RCC 7860 (cell line): ENCODE data around the gene TNF.

Experiments
- DNase-seq: peaks from one replicate; pipeline ENCODE4 v3.0.0-alpha.2; 2015; ENCODE audit warnings: low spot score
- FAIRE-seq: peaks from 2 replicates; lab custom pipeline; 2012; peaks lifted over from hg19 to GRCh38; lab: Jason Lieb, UNC

Gene TNF

DNA sequence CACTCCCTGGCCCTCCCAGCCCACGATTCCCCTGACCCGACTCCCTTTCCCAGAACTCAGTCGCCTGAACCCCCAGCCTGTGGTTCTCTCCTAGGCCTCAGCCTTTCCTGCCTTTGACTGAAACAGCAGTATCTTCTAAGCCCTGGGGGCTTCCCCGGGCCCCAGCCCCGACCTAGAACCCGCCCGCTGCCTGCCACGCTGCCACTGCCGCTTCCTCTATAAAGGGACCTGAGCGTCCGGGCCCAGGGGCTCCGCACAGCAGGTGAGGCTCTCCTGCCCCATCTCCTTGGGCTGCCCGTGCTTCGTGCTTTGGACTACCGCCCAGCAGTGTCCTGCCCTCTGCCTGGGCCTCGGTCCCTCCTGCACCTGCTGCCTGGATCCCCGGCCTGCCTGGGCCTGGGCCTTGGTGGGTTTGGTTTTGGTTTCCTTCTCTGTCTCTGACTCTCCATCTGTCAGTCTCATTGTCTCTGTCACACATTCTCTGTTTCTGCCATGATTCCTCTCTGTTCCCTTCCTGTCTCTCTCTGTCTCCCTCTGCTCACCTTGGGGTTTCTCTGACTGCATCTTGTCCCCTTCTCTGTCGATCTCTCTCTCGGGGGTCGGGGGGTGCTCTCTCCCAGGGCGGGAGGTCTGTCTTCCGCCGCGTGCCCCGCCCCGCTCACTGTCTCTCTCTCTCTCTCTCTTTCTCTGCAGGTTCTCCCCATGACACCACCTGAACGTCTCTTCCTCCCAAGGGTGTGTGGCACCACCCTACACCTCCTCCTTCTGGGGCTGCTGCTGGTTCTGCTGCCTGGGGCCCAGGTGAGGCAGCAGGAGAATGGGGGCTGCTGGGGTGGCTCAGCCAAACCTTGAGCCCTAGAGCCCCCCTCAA, 3.1 kb upstream of the TNF start, which contains the start of gene LTA:
LTA (plus strand) TSS at position 249 of the 871 bp plus-strand sequence; CDS start at position 703, 454 bp downstream.
- no peak for DNase-seq
- FAIRE-seq = no peak

DNA sequence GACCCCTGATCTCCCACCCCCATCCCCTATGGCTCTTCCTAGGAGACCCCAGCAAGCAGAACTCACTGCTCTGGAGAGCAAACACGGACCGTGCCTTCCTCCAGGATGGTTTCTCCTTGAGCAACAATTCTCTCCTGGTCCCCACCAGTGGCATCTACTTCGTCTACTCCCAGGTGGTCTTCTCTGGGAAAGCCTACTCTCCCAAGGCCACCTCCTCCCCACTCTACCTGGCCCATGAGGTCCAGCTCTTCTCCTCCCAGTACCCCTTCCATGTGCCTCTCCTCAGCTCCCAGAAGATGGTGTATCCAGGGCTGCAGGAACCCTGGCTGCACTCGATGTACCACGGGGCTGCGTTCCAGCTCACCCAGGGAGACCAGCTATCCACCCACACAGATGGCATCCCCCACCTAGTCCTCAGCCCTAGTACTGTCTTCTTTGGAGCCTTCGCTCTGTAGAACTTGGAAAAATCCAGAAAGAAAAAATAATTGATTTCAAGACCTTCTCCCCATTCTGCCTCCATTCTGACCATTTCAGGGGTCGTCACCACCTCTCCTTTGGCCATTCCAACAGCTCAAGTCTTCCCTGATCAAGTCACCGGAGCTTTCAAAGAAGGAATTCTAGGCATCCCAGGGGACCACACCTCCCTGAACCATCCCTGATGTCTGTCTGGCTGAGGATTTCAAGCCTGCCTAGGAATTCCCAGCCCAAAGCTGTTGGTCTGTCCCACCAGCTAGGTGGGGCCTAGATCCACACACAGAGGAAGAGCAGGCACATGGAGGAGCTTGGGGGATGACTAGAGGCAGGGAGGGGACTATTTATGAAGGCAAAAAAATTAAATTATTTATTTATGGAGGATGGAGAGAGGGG, 1.9 kb upstream of the TNF start:
- FAIRE-seq (no peak), DNase-seq (no peak)

DNA sequence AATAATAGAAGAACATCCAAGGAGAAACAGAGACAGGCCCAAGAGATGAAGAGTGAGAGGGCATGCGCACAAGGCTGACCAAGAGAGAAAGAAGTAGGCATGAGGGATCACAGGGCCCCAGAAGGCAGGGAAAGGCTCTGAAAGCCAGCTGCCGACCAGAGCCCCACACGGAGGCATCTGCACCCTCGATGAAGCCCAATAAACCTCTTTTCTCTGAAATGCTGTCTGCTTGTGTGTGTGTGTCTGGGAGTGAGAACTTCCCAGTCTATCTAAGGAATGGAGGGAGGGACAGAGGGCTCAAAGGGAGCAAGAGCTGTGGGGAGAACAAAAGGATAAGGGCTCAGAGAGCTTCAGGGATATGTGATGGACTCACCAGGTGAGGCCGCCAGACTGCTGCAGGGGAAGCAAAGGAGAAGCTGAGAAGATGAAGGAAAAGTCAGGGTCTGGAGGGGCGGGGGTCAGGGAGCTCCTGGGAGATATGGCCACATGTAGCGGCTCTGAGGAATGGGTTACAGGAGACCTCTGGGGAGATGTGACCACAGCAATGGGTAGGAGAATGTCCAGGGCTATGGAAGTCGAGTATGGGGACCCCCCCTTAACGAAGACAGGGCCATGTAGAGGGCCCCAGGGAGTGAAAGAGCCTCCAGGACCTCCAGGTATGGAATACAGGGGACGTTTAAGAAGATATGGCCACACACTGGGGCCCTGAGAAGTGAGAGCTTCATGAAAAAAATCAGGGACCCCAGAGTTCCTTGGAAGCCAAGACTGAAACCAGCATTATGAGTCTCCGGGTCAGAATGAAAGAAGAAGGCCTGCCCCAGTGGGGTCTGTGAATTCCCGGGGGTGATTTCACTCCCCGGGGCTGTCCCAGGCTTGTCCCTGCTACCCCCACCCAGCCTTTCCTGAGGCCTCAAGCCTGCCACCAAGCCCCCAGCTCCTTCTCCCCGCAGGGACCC, 981 bp upstream of the TNF start:
- FAIRE-seq = no peak
- DNase-seq = no peak

DNA sequence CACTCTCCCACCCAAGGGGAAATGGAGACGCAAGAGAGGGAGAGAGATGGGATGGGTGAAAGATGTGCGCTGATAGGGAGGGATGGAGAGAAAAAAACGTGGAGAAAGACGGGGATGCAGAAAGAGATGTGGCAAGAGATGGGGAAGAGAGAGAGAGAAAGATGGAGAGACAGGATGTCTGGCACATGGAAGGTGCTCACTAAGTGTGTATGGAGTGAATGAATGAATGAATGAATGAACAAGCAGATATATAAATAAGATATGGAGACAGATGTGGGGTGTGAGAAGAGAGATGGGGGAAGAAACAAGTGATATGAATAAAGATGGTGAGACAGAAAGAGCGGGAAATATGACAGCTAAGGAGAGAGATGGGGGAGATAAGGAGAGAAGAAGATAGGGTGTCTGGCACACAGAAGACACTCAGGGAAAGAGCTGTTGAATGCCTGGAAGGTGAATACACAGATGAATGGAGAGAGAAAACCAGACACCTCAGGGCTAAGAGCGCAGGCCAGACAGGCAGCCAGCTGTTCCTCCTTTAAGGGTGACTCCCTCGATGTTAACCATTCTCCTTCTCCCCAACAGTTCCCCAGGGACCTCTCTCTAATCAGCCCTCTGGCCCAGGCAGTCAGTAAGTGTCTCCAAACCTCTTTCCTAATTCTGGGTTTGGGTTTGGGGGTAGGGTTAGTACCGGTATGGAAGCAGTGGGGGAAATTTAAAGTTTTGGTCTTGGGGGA, 754 bp downstream of the TNF start:
- FAIRE-seq = no peak
- no peak for DNase-seq

DNA sequence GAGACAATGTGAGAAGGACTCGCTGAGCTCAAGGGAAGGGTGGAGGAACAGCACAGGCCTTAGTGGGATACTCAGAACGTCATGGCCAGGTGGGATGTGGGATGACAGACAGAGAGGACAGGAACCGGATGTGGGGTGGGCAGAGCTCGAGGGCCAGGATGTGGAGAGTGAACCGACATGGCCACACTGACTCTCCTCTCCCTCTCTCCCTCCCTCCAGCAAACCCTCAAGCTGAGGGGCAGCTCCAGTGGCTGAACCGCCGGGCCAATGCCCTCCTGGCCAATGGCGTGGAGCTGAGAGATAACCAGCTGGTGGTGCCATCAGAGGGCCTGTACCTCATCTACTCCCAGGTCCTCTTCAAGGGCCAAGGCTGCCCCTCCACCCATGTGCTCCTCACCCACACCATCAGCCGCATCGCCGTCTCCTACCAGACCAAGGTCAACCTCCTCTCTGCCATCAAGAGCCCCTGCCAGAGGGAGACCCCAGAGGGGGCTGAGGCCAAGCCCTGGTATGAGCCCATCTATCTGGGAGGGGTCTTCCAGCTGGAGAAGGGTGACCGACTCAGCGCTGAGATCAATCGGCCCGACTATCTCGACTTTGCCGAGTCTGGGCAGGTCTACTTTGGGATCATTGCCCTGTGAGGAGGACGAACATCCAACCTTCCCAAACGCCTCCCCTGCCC, 1.7 kb downstream of the TNF start:
- DNase-seq = no peak
- no peak for FAIRE-seq

DNA sequence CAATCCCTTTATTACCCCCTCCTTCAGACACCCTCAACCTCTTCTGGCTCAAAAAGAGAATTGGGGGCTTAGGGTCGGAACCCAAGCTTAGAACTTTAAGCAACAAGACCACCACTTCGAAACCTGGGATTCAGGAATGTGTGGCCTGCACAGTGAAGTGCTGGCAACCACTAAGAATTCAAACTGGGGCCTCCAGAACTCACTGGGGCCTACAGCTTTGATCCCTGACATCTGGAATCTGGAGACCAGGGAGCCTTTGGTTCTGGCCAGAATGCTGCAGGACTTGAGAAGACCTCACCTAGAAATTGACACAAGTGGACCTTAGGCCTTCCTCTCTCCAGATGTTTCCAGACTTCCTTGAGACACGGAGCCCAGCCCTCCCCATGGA, 2.2 kb downstream of the TNF start:
- DNase-seq (no peak), FAIRE-seq (no peak)

DNA sequence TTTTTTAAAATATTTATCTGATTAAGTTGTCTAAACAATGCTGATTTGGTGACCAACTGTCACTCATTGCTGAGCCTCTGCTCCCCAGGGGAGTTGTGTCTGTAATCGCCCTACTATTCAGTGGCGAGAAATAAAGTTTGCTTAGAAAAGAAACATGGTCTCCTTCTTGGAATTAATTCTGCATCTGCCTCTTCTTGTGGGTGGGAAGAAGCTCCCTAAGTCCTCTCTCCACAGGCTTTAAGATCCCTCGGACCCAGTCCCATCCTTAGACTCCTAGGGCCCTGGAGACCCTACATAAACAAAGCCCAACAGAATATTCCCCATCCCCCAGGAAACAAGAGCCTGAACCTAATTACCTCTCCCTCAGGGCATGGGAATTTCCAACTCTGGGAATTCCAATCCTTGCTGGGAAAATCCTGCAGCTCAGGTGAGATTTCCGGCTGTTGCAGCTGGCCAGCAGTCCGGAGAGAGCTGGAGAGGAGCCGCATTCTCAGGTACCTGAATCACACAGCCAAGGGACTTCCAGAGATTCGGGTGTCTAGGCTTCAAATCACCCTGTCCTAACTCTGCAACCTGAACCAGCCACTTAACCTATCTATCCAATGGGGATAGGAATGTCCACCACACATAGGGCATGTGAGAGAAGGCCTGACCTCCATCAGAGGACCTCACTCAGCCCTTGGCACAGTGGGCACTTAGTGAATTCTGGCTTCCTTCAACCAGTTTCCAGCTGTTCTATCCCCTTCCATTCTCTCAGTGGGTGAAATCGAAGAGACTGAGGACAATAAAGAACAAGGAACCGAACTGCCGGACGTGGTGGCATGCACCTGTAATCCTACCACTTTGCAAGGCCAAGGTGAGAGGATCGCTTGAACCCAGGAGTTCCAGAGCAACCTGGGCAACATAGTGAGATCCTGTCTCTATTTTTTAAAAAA, 3.1 kb downstream of the TNF start:
- DNase-seq = peak; percentile 69
- no peak for FAIRE-seq

DNA sequence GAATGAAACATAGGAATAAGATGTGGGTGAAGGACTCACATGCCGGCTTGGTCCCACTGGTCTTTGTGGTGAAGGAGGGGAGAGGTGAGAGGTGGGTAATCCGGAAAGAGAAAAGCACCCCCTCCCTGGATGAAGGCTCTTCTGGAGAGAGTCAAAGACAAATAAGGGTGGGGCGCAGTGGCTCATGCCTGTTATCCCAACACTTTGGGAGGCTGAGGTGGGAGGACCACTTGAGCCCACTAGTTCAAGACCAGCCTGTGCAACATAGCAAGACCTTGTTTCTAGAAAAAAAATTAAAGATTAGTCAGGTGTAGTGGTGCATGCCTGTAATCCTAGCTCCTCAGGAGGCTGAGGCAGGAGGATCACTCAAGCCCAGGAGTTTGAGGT, 3.7 kb downstream of the TNF start:
- DNase-seq (no peak), FAIRE-seq (no peak)

DNA sequence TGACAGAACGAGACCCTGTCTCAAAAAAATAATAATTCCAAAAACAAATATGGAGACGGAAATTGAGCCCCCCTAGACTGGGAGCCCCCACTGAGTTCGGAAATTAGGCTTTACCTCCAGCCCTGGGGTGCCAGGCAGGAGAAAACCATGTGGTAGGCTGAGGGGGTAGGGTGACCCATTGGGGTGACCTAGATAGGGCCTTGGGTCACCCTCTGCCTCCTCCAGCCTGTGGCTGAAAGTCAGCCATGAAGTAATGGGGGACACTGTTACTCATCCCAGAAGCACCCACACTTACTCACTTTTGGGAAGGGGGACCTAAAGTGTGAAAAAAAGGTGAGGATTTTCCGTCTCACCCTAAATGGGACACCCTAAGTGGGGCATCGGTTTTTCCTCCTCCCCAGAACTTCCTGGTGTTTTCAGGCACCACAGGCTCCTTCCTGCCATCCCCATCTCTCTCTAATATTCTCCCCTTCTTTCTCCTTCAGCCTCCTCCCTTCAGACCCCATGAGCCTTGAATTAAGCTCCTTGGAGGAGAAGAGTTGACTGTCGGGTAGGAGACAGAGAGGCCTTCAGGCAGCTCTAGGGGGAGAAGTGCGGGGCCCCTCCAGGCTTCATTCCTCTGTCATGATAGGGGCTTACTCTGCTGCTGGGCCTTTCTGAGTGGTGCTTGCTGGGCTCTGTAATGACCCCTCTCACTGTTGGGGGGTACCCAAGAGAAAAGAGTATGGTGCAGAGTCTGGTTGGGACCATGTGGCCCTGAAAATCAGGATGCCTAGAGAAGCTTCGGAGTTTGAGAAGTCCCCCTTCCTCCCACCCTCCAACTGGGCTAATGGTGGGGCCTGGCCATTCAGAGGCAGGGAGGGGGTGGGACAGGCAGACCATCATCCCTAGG, 4.4 kb downstream of the TNF start:
- FAIRE-seq = no peak
- DNase-seq = no peak

DNA sequence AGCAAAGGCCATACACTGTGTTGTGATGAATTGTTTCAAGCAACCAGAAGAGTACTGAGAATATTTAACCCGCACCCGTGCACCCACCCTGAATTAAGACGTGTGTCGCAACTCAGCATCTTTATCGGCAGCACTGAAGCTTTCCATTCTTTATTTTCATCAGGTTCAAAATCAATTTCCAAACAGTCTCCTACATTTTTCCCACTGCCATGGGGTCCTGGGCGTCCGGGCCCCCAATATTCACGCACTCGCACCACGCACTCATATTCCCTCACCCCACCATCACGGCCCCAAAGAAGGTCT, 5.0 kb downstream of the TNF start:
- DNase-seq (no peak), FAIRE-seq (no peak)

DNA sequence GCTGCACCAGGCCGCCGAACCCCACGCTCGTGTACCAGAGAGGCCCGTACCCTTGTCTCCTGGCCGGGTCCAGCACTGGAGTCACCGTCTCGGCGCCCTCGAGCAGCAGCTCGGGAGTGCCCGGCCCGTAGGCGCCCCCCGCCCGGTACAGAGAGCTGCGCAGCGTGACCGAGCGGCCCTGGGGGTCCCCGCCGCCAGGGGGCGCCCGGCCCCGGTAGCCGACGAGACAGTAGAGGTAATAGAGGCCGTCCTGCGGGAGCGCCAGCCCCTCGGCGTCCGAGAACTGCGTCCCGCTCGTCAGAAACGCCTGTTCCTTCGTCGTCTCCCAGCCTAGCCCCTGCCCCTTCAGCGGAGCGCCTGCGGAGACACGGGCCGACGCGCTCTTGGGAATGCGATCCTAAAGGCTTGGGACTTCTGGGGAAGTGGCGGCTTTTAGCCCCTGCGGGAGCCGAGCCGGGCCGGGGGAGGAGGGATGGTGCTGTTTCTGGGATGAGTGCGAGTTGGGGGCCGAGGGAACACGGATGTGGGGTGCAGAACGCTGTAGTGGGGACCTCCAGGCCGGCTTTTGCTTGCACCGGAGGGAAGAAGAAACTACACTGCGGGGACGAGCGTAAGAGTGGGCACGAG, 5.6 kb downstream of the TNF start:
- DNase-seq (peak; percentile 62), FAIRE-seq (no peak)

DNA sequence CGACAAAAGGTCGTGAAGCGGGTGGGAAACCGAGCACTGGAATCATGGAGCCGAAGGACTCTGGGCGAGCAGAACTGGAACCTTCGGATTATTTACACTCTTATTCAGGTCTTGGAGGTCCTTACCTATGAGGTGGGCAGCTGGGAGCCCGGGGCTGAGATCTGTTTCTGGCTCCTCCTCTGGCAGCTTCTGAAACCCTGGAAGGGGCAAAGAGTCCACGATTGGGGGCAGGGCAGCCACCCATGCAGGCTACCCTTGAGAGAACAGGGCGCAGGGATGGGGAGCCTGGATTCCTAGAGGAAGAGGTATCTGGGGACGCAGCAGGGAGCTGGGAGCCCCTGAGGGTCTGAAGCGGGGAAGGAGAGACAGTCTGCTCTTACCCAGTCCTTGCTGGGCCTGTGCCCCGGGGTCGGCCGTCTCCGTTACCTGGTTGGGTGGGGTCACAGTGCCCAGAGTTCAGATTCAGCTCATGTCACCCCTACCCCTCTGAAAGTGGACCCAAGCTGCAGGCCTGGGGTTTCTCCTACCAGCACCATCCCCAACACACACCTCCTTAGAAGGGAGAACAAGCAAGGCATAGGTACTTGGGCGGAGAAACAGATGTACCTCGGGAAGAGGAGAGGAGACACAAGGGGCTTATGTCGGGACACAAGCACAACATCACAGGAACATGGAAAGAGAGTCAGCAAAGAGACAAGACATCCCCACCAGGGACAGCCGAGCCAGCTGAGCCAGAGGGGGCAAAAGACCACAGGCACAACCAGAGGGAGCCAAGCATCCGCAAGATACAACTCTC, 6.3 kb downstream of the TNF start:
- DNase-seq (no peak), FAIRE-seq (no peak)

DNA sequence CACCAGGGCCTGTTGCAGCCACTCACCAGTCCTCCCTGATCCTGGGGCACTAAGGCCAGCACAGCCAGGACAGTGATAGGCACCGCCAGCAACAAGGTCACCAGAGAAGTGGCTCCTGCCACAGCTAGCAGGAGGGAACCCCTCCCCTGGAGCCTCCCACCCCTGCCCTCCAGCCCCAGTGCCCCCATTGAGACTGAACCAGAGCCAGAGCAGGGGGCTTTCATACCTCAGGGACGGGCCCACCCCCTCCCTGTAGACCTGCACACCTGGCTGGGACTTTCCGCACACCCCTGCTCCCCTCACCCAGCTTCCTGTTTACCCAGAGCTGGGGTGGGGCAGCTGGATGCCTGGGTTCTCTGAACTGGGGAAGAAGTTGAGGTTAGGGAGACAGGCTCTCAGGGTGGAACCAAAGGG, 6.9 kb downstream of the TNF start, which contains the start of gene LTB:
LTB (minus strand) TSS at position 195 of the 414 bp plus-strand sequence; CDS start at position 188, 7 bp downstream.
- FAIRE-seq (no peak), DNase-seq (no peak)

DNA sequence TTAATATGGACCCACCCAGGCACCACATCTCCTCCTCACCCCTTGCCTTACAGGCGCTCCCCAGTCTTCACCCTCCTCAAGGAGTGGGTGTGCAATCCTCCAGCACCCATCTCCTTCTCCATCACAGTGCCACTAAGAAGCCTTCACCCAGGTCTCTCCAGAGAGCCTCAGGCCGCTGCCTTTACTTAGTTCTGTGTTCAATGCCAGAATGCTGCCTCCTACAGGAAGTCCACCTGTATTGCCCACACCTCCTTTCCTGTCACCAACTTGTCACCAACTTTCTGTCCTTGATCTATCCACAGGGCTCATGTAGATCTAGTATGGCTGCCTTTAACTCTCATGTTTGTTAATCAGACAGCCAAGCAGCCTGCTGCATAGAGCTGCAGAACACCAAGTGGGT, 10.1 kb downstream of the TNF start:
- FAIRE-seq = no peak
- peak; percentile 8 for DNase-seq

DNA sequence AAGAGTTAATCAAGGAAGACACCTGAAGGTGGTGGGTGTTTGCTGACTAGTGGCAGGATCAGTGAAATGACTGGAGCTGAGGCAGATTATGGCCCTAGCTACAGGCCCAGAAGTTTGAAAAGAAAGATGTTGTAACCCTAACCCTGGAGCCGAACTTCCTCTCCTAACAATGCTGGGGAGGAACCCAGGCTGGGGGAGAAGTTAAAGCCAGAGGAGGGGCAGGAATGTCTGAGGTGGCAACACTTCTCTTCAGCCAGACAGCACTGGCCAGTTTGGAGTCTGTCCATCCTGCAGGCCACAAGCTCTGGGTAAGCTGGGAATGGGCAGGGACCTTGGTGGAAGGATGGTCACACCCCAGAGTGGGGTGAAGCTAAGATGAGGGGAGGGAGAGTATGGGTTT, 10.6 kb downstream of the TNF start, which contains the start of gene LST1:
LST1 (plus strand) TSS at position 270 of the 400 bp plus-strand sequence. CDS start 1,023 bp downstream, outside the sequence.
- FAIRE-seq = no peak
- DNase-seq = no peak
